Esophagus squamous epithelium (tissue), 5 donors: ENCODE data around the gene SCAF1. TPM values are rescaled to one million over a fixed set of nuclear protein-coding genes. Genes with fewer than 3 reads are reported as not detected.

Source experiments
- DNase-seq: peaks from one replicate; lab custom pipeline; 2025; lab: John Stamatoyannopoulos, UW
- H3K27ac ChIP-seq, 4 donors: fragments of 200-600 bp; sonication (generic); one replicate each; pipeline ENCODE4 v1.5.1; 2016 to 2019; ENCODE audit warnings: mild to moderate bottlenecking in 1 of 4
- H3K27me3 ChIP-seq, 4 donors: fragments of 200-600 bp; sonication (generic); 1 replicate in 3 of 4; 2 replicates in 1 of 4; pipeline versions ENCODE4 v1.5.1 to v1.6.0; 2017 to 2021; ENCODE audit warnings: antibody characterized with exemption in 1 of 4
- H3K36me3 ChIP-seq, 3 donors: fragments of 200-600 bp; sonication (generic); one replicate each; pipeline ENCODE4 v1.5.1; 2016 to 2019
- H3K4me1 ChIP-seq, 3 donors: fragments of 200-600 bp; sonication (generic); one replicate each; pipeline ENCODE4 v1.5.1; 2017 to 2019
- H3K4me3 ChIP-seq, 4 donors: fragments of 200-600 bp; sonication (generic); 1 replicate in 3 of 4; 2 replicates in 1 of 4; pipeline ENCODE4 v1.5.1; 2016 to 2019; ENCODE audit warnings: mild to moderate bottlenecking in 2 of 4, moderate library complexity in 1 of 4
- H3K9me3 ChIP-seq, 3 donors: fragments of 200-600 bp; sonication (generic); one replicate each; pipeline ENCODE4 v1.5.1; 2016 to 2019
- CTCF ChIP-seq, 6 experiments: fragments of 450-650 bp in 4 of 6; fragments of 200-600 bp in 2 of 6; sonication (generic) in 2 of 6; IDR thresholded peaks; one replicate each; pipeline ENCODE4 v1.5.1; 2016 to 2019; ENCODE audit warnings: antibody characterized with exemption in 6 of 6, mild to moderate bottlenecking in 4 of 6, moderate library complexity in 4 of 6
- POLR2A ChIP-seq, 4 donors: fragments of 450-650 bp; IDR thresholded peaks; one replicate each; pipeline ENCODE4 v1.6.1; 2017; ENCODE audit warnings: antibody characterized with exemption in 4 of 4, mild to moderate bottlenecking in 4 of 4, moderate library complexity in 3 of 4
- WGBS, 2 donors: methylation state at CpG; one replicate each; pipeline ENCODE4 v1.1.5; 2018; 5-methylcytosine and 5-hydroxymethylcytosine counted together
- intact Hi-C: fragments of 100-400 bp; cut with DNase I; formaldehyde crosslinking; loops from one replicate; pipeline ENCODE4 v1.15.0; 2022
- total RNA-seq, 4 donors: library from RNA; depleted of rRNA; stranded (reverse); fragments of >200 nt; gene quantifications; one replicate each; pipeline ENCODE4 v1.1.0, GENCODE V29; 2016
- donor health status: DM: yes; HTN: yes; CAD: no.

The SCAF1 gene
- total RNA-seq, 4 donors from 2014 or later, result 11.0 to 24.8 (median 15.2) TPM

- H3K36me3 ChIP-seq, result peaks cover 10 to 45% (median 28%) of the 10 kb centered on the region in 3 donors
- WGBS, 2 donors, result 0% methylated on average over 20 to 27 of the region's 53 CpGs
- peak; percentile 52 for DNase-seq
- intact Hi-C loops, result no loop called here
- H3K27ac ChIP-seq, result peak overlapping the region; percentile 84 to 98 (median 96)
- TF ChIP-seq CTCF (IDR thresholded peaks at IDR 0.05), result peak in 4 of 6 experiments; percentile 26 to 45 (median 34)
- TF ChIP-seq POLR2A (IDR thresholded peaks at IDR 0.05), result peak in 2 of 4 donors; percentile 19 to 77
- no peaks in the 10 kb centered on the region for H3K9me3 ChIP-seq
- no peaks in the 10 kb centered on the region for H3K27me3 ChIP-seq
- H3K4me1 ChIP-seq, result peaks cover 16 to 60% (median 19%) of the 10 kb centered on the region in 3 donors
- H3K4me3 ChIP-seq, result peak overlapping the region; percentile 67 to 90 (median 74)
These were observed 22.4 kb downstream of the SCAF1 start for GRCh38 chr19:49664171-49665035.

GRCh38 chr19:49665036-49665350 lies 23.0 kb downstream of the SCAF1 start:
- intact Hi-C loops, result no loop called here
- H3K27ac ChIP-seq, result peak overlapping the region; percentile 84 to 98 (median 96)
- DNase-seq, result no peak
- peaks cover 16 to 55% (median 19%) of the 10 kb centered on the region in 3 donors for H3K4me1 ChIP-seq
- no peaks in the 10 kb centered on the region for H3K27me3 ChIP-seq
- TF ChIP-seq CTCF (IDR thresholded peaks at IDR 0.05) (no peak), POLR2A (IDR thresholded peaks at IDR 0.05) (no peak)
- H3K9me3 ChIP-seq, result no peaks in the 10 kb centered on the region
- WGBS, 2 donors, result 1% methylated on average over 7 of the region's 7 CpGs
- peaks cover 10 to 43% (median 28%) of the 10 kb centered on the region in 3 donors for H3K36me3 ChIP-seq
- peak overlapping the region; percentile 67 to 90 (median 74) for H3K4me3 ChIP-seq

- peaks cover 10 to 43% (median 23%) of the 10 kb centered on the region in 3 donors for H3K36me3 ChIP-seq
- peak; percentile 78 for DNase-seq
- H3K27ac ChIP-seq, result peak within 1 kb of the TSS; percentile 84 to 98 (median 96)
- peak in 2 of 6 experiments; percentile 2 to 50 for TF ChIP-seq CTCF (IDR thresholded peaks at IDR 0.05)
- peak in 3 of 4 donors; percentile 54 to 85 (median 68) for TF ChIP-seq POLR2A (IDR thresholded peaks at IDR 0.05)
- H3K27me3 ChIP-seq, result no peaks in the 10 kb centered on the region
- peak within 1 kb of the TSS; percentile 67 to 90 (median 74) for H3K4me3 ChIP-seq
- intact Hi-C loops, result no loop called here
- peaks cover 16 to 50% (median 19%) of the 10 kb centered on the region in 3 donors for H3K4me1 ChIP-seq
- no peaks in the 10 kb centered on the region for H3K9me3 ChIP-seq
- WGBS, 2 donors, result 0% methylated on average over 23 to 26 of the region's 50 CpGs
These were observed 23.5 kb downstream of the SCAF1 start, which contains the start of the genes BCL2L12 and IRF3 for GRCh38 chr19:49665351-49666119. Gene BCL2L12, plus strand, starts transcription at chr19:49665933. Its CDS starts 760 bp downstream, at chr19:49666693. Gene IRF3, minus strand, starts transcription at chr19:49665857. Its CDS starts 1,019 bp downstream, at chr19:49664838.

- Histone ChIP-seq H3K36me3 (peaks cover 10 to 38% (median 17%) of the 10 kb centered on the region in 3 donors), H3K27ac (peak overlapping the region; percentile 84 to 98 (median 96)), H3K27me3 (no peaks in the 10 kb centered on the region), H3K4me3 (peak overlapping the region; percentile 67 to 90 (median 74)), H3K4me1 (peaks cover 16 to 45% (median 19%) of the 10 kb centered on the region in 3 donors), H3K9me3 (no peaks in the 10 kb centered on the region)
- intact Hi-C loops, result no loop called here
- DNase-seq, result no peak
- 0 to 4% methylated on average over 3 to 9 of the region's 9 CpGs for WGBS, 2 donors
- no peak for TF ChIP-seq CTCF (IDR thresholded peaks at IDR 0.05)
- TF ChIP-seq POLR2A (IDR thresholded peaks at IDR 0.05), result no peak
These were observed 24.1 kb downstream of the SCAF1 start for GRCh38 chr19:49666120-49666444.
